HepG2 (cell line): Measurements from ENCODE around the gene ZNF30.

Experiments
- EZH2 ChIP-seq: conservative IDR thresholded peaks from 2 replicates; pipeline ENCODE4 v1.6.1; 2012; ENCODE audit warnings: mild to moderate bottlenecking, low read depth, low read length, moderate library complexity
- IRF2 ChIP-seq: IDR thresholded peaks from 2 replicates; pipeline ENCODE4 v1.6.1; 2018; ENCODE audit warnings: missing genetic modification reagents, missing compliant biosample characterization
- JUN ChIP-seq: sonication (generic); formaldehyde crosslinking; IDR thresholded peaks from 2 replicates; pipeline ENCODE4 v1.4.0; 2020; ENCODE audit warnings: mild to moderate bottlenecking, missing genetic modification reagents
- NCOA1 ChIP-seq: sonication (generic); formaldehyde crosslinking; IDR thresholded peaks from 2 replicates; pipeline ENCODE4 v1.9.0; 2021; ENCODE audit warnings: missing genetic modification reagents
- PHB2 ChIP-seq: fragments of 450-650 bp; IDR thresholded peaks from 2 replicates; pipeline ENCODE4 v1.6.1; 2018; ENCODE audit not compliant: partially characterized antibody
- SMARCE1 ChIP-seq: fragments of 450-650 bp; IDR thresholded peaks from 2 replicates; pipeline ENCODE4 v1.6.1; 2017; ENCODE audit warnings: borderline replicate concordance
- ZFP41 ChIP-seq: sonication (generic); formaldehyde crosslinking; IDR thresholded peaks from 2 replicates; pipeline ENCODE4 v1.4.0; 2020; ENCODE audit warnings: mild to moderate bottlenecking, missing genetic modification reagents, borderline replicate concordance
- ZNF260 ChIP-seq: sonication (generic); formaldehyde crosslinking; IDR thresholded peaks from 2 replicates; pipeline ENCODE4 v1.4.0; 2020; ENCODE audit warnings: missing genetic modification reagents, low read depth, mild to moderate bottlenecking, borderline replicate concordance
- ZNF749 ChIP-seq: sonication (generic); formaldehyde crosslinking; IDR thresholded peaks from 2 replicates; pipeline ENCODE4 v1.8.0; 2022; ENCODE audit warnings: mild to moderate bottlenecking, missing genetic modification reagents, moderate library complexity, borderline replicate concordance
- ZNF782 ChIP-seq: sonication (generic); formaldehyde crosslinking; IDR thresholded peaks from 2 replicates; pipeline ENCODE4 v1.4.0; 2020; ENCODE audit warnings: missing genetic modification reagents, mild to moderate bottlenecking, borderline replicate concordance
- TF ChIP-seq, protein P1 (sequence below): sonication (generic); formaldehyde crosslinking; IDR thresholded peaks from 2 replicates; pipeline ENCODE4 v1.4.0; 2020; ENCODE audit warnings: low read depth, missing genetic modification reagents
- TF ChIP-seq, protein P2 (sequence below): sonication (generic); formaldehyde crosslinking; conservative IDR thresholded peaks from 2 replicates; pipeline ENCODE4 v1.5.0; 2020; ENCODE audit warnings: missing genetic modification reagents
- TF ChIP-seq, protein P3 (sequence below): sonication (generic); formaldehyde crosslinking; IDR thresholded peaks from 2 replicates; pipeline ENCODE4 v1.4.0; 2020; ENCODE audit warnings: missing genetic modification reagents

DNA sequence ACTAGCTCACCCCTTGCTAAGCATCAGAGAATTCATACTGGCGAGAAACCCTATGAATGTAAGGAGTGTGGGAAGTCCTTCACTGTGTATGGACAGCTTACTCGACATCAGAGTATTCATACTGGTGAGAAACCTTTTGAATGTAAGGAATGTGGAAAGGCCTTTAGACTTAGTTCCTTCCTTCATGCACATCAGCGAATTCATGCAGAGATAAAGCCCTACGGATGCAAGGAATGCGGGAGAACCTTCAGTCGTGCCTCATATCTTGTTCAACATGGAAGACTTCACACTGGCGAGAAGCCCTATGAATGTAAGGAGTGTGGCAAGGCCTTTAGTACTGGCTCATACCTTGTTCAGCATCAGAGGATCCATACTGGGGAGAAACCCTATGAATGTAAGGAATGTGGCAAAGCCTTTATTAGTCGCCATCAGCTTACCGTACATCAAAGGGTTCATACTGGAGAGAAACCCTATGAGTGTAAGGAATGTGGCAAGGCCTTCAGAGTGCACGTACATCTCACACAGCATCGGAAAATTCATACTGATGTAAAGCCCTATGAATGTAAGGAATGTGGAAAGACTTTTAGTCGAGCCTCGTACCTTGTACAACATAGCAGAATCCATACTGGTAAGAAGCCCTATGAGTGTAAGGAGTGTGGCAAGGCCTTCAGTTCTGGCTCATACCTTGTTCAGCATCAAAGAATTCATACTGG is 17.3 kb downstream of the ZNF30 start:
- no peak for TF ChIP-seq ZNF782 (CRISPR knock-in tag)
- TF ChIP-seq NCOA1 (CRISPR knock-in tag), result no peak
- no peak for TF ChIP-seq SMARCE1
- TF ChIP-seq ZNF749, result no peak
- TF ChIP-seq, protein P1, sequence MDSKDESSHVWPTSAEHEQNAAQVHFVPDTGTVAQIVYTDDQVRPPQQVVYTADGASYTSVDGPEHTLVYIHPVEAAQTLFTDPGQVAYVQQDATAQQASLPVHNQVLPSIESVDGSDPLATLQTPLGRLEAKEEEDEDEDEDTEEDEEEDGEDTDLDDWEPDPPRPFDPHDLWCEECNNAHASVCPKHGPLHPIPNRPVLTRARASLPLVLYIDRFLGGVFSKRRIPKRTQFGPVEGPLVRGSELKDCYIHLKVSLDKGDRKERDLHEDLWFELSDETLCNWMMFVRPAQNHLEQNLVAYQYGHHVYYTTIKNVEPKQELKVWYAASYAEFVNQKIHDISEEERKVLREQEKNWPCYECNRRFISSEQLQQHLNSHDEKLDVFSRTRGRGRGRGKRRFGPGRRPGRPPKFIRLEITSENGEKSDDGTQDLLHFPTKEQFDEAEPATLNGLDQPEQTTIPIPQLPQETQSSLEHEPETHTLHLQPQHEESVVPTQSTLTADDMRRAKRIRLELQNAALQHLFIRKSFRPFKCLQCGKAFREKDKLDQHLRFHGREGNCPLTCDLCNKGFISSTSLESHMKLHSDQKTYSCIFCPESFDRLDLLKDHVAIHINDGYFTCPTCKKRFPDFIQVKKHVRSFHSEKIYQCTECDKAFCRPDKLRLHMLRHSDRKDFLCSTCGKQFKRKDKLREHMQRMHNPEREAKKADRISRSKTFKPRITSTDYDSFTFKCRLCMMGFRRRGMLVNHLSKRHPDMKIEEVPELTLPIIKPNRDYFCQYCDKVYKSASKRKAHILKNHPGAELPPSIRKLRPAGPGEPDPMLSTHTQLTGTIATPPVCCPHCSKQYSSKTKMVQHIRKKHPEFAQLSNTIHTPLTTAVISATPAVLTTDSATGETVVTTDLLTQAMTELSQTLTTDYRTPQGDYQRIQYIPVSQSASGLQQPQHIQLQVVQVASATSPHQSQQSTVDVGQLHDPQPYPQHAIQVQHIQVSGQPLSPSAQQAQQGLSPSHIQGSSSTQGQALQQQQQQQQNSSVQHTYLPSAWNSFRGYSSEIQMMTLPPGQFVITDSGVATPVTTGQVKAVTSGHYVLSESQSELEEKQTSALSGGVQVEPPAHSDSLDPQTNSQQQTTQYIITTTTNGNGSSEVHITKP (CRISPR knock-in tag), result no peak
- no peak for TF ChIP-seq JUN (CRISPR knock-in tag)
- no peak for TF ChIP-seq PHB2
- TF ChIP-seq, protein P2, sequence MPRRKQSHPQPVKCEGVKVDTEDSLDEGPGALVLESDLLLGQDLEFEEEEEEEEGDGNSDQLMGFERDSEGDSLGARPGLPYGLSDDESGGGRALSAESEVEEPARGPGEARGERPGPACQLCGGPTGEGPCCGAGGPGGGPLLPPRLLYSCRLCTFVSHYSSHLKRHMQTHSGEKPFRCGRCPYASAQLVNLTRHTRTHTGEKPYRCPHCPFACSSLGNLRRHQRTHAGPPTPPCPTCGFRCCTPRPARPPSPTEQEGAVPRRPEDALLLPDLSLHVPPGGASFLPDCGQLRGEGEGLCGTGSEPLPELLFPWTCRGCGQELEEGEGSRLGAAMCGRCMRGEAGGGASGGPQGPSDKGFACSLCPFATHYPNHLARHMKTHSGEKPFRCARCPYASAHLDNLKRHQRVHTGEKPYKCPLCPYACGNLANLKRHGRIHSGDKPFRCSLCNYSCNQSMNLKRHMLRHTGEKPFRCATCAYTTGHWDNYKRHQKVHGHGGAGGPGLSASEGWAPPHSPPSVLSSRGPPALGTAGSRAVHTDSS (CRISPR knock-in tag), result no peak
- TF ChIP-seq EZH2, result no peak
- TF ChIP-seq ZFP41 (CRISPR knock-in tag), result no peak
- TF ChIP-seq, protein P3, sequence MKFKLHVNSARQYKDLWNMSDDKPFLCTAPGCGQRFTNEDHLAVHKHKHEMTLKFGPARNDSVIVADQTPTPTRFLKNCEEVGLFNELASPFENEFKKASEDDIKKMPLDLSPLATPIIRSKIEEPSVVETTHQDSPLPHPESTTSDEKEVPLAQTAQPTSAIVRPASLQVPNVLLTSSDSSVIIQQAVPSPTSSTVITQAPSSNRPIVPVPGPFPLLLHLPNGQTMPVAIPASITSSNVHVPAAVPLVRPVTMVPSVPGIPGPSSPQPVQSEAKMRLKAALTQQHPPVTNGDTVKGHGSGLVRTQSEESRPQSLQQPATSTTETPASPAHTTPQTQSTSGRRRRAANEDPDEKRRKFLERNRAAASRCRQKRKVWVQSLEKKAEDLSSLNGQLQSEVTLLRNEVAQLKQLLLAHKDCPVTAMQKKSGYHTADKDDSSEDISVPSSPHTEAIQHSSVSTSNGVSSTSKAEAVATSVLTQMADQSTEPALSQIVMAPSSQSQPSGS (CRISPR knock-in tag), result no peak
- no peak for TF ChIP-seq IRF2
- TF ChIP-seq ZNF260 (CRISPR knock-in tag), result no peak
